Panc1 (cell line): Measurements from ENCODE around the gene NFKB2.

ENCODE experiments used
- POLR2AphosphoS5 ChIP-seq: IDR thresholded peaks from 2 replicates; pipeline ENCODE4 v1.6.1; 2012; ENCODE audit warnings: mild to moderate bottlenecking, low read depth, low read length, moderate library complexity
- SIN3A ChIP-seq: IDR thresholded peaks from 2 replicates; pipeline ENCODE4 v1.6.1; 2012; ENCODE audit warnings: low read depth, mild to moderate bottlenecking, low read length, moderate library complexity, borderline replicate concordance; ENCODE audit not compliant: insufficient read depth
- TF ChIP-seq, protein P1 (sequence below): fragments of 450-650 bp; IDR thresholded peaks from 2 replicates; pipeline ENCODE4 v1.5.1; 2017; ENCODE audit warnings: mild to moderate bottlenecking
- TF ChIP-seq, protein P2 (sequence below), 2 experiments: IDR thresholded peaks; 2 replicates each; pipeline ENCODE4 v1.6.1; 2011 to 2012; ENCODE audit warnings: low read depth in 2 of 2, control low read depth in 1 of 2, low read length in 1 of 2, mild to moderate bottlenecking in 1 of 2, moderate library complexity in 1 of 2; ENCODE audit not compliant: insufficient read depth in 1 of 2

DNA sequence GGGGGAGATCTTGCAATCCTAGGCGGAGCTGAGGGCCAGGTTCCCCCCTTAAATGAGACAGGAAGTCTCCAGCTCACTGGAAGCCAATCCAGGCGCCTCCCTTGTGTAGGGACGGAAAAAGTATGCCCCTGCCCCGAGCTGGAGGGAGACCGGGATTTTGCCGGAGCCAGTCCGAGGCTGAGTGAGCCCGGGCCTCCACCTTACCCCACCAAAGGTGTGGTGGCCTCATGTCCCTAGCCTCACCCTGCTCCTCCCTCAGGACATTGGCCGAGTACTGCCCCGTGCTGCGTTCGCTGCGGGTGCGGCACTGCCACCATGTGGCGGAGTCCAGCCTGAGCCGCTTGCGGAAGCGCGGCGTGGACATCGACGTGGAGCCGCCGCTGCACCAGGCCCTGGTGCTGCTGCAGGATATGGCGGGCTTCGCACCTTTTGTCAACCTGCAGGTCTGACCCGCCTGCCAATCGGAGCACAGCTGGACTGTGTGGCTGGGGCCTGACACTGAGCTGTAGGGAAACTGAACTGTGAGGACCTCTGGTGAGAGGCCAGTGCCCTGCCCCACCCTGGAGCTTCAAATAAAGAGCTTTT, 27.1 kb downstream of the NFKB2 start:
- TF ChIP-seq, protein P1, sequence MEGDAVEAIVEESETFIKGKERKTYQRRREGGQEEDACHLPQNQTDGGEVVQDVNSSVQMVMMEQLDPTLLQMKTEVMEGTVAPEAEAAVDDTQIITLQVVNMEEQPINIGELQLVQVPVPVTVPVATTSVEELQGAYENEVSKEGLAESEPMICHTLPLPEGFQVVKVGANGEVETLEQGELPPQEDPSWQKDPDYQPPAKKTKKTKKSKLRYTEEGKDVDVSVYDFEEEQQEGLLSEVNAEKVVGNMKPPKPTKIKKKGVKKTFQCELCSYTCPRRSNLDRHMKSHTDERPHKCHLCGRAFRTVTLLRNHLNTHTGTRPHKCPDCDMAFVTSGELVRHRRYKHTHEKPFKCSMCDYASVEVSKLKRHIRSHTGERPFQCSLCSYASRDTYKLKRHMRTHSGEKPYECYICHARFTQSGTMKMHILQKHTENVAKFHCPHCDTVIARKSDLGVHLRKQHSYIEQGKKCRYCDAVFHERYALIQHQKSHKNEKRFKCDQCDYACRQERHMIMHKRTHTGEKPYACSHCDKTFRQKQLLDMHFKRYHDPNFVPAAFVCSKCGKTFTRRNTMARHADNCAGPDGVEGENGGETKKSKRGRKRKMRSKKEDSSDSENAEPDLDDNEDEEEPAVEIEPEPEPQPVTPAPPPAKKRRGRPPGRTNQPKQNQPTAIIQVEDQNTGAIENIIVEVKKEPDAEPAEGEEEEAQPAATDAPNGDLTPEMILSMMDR: peak; percentile 98
- peak; percentile 56; the same call in 1 of the 2 replicates for TF ChIP-seq POLR2AphosphoS5
- TF ChIP-seq SIN3A: no peak
- TF ChIP-seq, protein P2, sequence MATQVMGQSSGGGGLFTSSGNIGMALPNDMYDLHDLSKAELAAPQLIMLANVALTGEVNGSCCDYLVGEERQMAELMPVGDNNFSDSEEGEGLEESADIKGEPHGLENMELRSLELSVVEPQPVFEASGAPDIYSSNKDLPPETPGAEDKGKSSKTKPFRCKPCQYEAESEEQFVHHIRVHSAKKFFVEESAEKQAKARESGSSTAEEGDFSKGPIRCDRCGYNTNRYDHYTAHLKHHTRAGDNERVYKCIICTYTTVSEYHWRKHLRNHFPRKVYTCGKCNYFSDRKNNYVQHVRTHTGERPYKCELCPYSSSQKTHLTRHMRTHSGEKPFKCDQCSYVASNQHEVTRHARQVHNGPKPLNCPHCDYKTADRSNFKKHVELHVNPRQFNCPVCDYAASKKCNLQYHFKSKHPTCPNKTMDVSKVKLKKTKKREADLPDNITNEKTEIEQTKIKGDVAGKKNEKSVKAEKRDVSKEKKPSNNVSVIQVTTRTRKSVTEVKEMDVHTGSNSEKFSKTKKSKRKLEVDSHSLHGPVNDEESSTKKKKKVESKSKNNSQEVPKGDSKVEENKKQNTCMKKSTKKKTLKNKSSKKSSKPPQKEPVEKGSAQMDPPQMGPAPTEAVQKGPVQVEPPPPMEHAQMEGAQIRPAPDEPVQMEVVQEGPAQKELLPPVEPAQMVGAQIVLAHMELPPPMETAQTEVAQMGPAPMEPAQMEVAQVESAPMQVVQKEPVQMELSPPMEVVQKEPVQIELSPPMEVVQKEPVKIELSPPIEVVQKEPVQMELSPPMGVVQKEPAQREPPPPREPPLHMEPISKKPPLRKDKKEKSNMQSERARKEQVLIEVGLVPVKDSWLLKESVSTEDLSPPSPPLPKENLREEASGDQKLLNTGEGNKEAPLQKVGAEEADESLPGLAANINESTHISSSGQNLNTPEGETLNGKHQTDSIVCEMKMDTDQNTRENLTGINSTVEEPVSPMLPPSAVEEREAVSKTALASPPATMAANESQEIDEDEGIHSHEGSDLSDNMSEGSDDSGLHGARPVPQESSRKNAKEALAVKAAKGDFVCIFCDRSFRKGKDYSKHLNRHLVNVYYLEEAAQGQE (IDR thresholded peaks at IDR 0.05; ENCODE audit: insufficient read depth in 1 of 2, low read depth in 2 of 2, low read length in 1 of 2): peak in 1 of 2 experiments; percentile 81; a peak in 2 of 4 replicates
